Panc1 (cell line): ENCODE measurements around the gene EPB41L5. TPM values are rescaled to one million over a fixed set of nuclear protein-coding genes. Genes with fewer than 3 reads are reported as not detected.

Source experiments
- ATAC-seq: fragments of 200-7000 bp; cut with Tn5 transposase; 2 replicates; pipeline ENCODE4 v1.9.1; 2020; ENCODE audit warnings: mild to moderate bottlenecking, moderate library complexity
- BruUV-seq: library from RNA; stranded (reverse); fragments of 400-500 nt; replicated peaks from 2 replicates; lab custom pipeline; 2021; lab: Mats Ljungman, UMichigan
- CTCF ChIA-PET: fragments of 300-600 bp; sonication (Branson Sonifier 250); formaldehyde crosslinking; loops from one replicate; lab custom pipeline; 2022; ENCODE audit warnings: antibody characterized with exemption; lab: Charles Lee
- POLR2A ChIA-PET: fragments of 300-600 bp; sonication (Branson Sonifier 250); formaldehyde crosslinking; loops from one replicate; lab custom pipeline; 2022; ENCODE audit warnings: antibody characterized with exemption; lab: Charles Lee
- DNase-seq: peaks from one replicate; pipeline ENCODE4 v3.0.0-alpha.2; 2010; ENCODE audit warnings: low read depth, low spot score
- H3K27ac ChIP-seq: 2 replicates; pipeline ENCODE4 v1.5.1; 2011; ENCODE audit warnings: mild to moderate bottlenecking, low read length, inconsistent platforms
- H3K27me3 ChIP-seq: fragments of 200-500 bp; sonication (Bioruptor generic); 2 replicates; pipeline ENCODE4 v1.6.0; 2014; ENCODE audit warnings: low read length, inconsistent platforms; ENCODE audit not compliant: control insufficient read depth, insufficient read depth
- H3K36me3 ChIP-seq: fragments of 200-500 bp; sonication (Bioruptor generic); 2 replicates; pipeline ENCODE4 v1.5.1; 2014; ENCODE audit warnings: inconsistent platforms, mild to moderate bottlenecking, low read length, moderate library complexity; ENCODE audit not compliant: control insufficient read depth, insufficient read depth
- H3K4me1 ChIP-seq: 2 replicates; pipeline ENCODE4 v1.5.1; 2011; ENCODE audit warnings: inconsistent platforms, mild to moderate bottlenecking, low read length, moderate library complexity; ENCODE audit not compliant: control insufficient read depth, insufficient read depth
- H3K4me3 ChIP-seq, 2 experiments: 2 replicates each; pipeline ENCODE4 v1.5.1; 2011 to 2012; ENCODE audit warnings: low read depth in 2 of 2, low read length in 2 of 2, mild to moderate bottlenecking in 2 of 2, inconsistent platforms in 1 of 2, moderate library complexity in 1 of 2
- H3K9me3 ChIP-seq: fragments of 200-500 bp; sonication (Bioruptor generic); 2 replicates; pipeline ENCODE4 v1.5.1; 2014; ENCODE audit warnings: low read depth, mild to moderate bottlenecking, inconsistent platforms, low read length, moderate library complexity; ENCODE audit not compliant: control insufficient read depth, insufficient read depth
- CTCF ChIP-seq: fragments of 450-650 bp; IDR thresholded peaks from 2 replicates; pipeline ENCODE4 v1.5.1; 2017; ENCODE audit warnings: mild to moderate bottlenecking
- POLR2AphosphoS5 ChIP-seq: IDR thresholded peaks from 2 replicates; pipeline ENCODE4 v1.6.1; 2012; ENCODE audit warnings: mild to moderate bottlenecking, low read depth, low read length, moderate library complexity
- REST ChIP-seq, 2 experiments: IDR thresholded peaks; 2 replicates each; pipeline ENCODE4 v1.6.1; 2011 to 2012; ENCODE audit warnings: low read depth in 2 of 2, control low read depth in 1 of 2, low read length in 1 of 2, mild to moderate bottlenecking in 1 of 2, moderate library complexity in 1 of 2; ENCODE audit not compliant: insufficient read depth in 1 of 2
- SIN3A ChIP-seq: IDR thresholded peaks from 2 replicates; pipeline ENCODE4 v1.6.1; 2012; ENCODE audit warnings: low read depth, mild to moderate bottlenecking, low read length, moderate library complexity, borderline replicate concordance; ENCODE audit not compliant: insufficient read depth
- TCF7L2 ChIP-seq: IDR thresholded peaks from 2 replicates; pipeline ENCODE4 v1.6.1; 2011; ENCODE audit warnings: mild to moderate bottlenecking, low read depth, low read length, inconsistent platforms
- in situ Hi-C: cut with HindIII; loops from 2 replicates; pipeline ENCODE4 v1.10.0; 2016; ENCODE audit warnings: low sequenced_read_pairs, low pct_unique_long_range_greater_than_20kb
- intact Hi-C: fragments of 100-400 bp; cut with micrococcal nuclease; formaldehyde crosslinking; loops from one replicate; pipeline ENCODE4 v1.10.0; 2022; ENCODE audit not compliant: unreplicated experiment
- total RNA-seq: library from RNA; stranded (reverse); gene quantifications from one replicate; pipeline ENCODE4 v1.2.1, GENCODE V29; 2021; ENCODE audit not compliant: unreplicated experiment

The EPB41L5 gene
- total RNA-seq, 1 experiment from 2014 or later, result 42.2 TPM

- TF ChIP-seq REST (IDR thresholded peaks at IDR 0.05; ENCODE audit: insufficient read depth in 1 of 2, low read depth in 2 of 2, low read length in 1 of 2) (no peak), CTCF (no peak), TCF7L2 (no peak), SIN3A (no peak), POLR2AphosphoS5 (no peak)
- peak overlapping the region; percentile 23; the same call in 1 of the 2 replicates for H3K27ac ChIP-seq
- in situ Hi-C loops, result no loop called here
- H3K4me1 ChIP-seq, result no peaks in the 10 kb centered on the region
- DNase-seq (no peak), ATAC-seq (peak; percentile 65; the same call in 1 of the 2 replicates)
- ChIA-PET POLR2A (no interaction called here), CTCF (no interaction called here)
- H3K27me3 ChIP-seq, result no peaks in the 10 kb centered on the region
- no peaks in the 10 kb centered on the region for H3K36me3 ChIP-seq
- intact Hi-C loops, result no loop called here
- BruUV-seq, result no TSS peak
- no peak overlapping the region for H3K4me3 ChIP-seq
- no peaks in the 10 kb centered on the region for H3K9me3 ChIP-seq
Measured at GRCh38 chr2:120052597-120052996, 39.7 kb downstream of the EPB41L5 start.

DNA sequence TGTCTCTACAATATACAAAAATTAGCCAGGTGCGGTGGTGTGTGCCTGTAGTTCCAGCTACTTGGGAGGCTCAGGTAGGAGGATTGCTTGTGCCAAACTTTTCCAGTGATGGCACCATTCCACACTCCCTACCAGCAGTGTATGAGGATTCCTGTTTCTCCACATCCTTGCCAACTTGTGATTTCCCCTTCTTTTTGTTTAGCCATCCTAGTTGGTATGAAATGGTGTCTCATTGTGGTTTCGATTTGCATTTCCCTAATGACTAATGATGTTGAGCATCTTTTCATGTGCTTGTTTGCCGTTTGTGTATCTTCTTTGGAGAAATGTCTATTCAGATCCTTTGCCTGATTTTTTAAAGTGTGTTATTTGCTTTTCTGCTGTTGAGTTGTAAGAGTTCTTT is 41.0 kb downstream of the EPB41L5 start:
- ChIA-PET POLR2A (no interaction called here), CTCF (no interaction called here)
- BruUV-seq, result no TSS peak
- no peak overlapping the region for H3K27ac ChIP-seq
- DNase-seq, result no peak
- in situ Hi-C loops (no loop called here), intact Hi-C loops (no loop called here)
- no peaks in the 10 kb centered on the region for H3K36me3 ChIP-seq
- no peak overlapping the region for H3K4me3 ChIP-seq
- no peak for TF ChIP-seq SIN3A
- TF ChIP-seq CTCF, result no peak
- TF ChIP-seq TCF7L2, result no peak
- TF ChIP-seq POLR2AphosphoS5, result no peak
- TF ChIP-seq REST (IDR thresholded peaks at IDR 0.05; ENCODE audit: insufficient read depth in 1 of 2, low read depth in 2 of 2, low read length in 1 of 2), result no peak
- no peak for ATAC-seq
- H3K27me3 ChIP-seq, result no peaks in the 10 kb centered on the region
- no peaks in the 10 kb centered on the region for H3K4me1 ChIP-seq
- no peaks in the 10 kb centered on the region for H3K9me3 ChIP-seq
